MV-4-11 (cell line): Measurements from ENCODE around the gene PLEKHB1.
A peak's percentile ranks its signal among the peaks of the same experiment; 100 is the strongest.

ENCODE experiments used
- DNase-seq: peaks from one replicate; lab custom pipeline; 2025; lab: John Stamatoyannopoulos, UW

Gene PLEKHB1

GRCh38 chr11:73645972-73646631, at the start of gene PLEKHB1:
TSS of gene PLEKHB1 (plus strand) at chr11:73646581. CDS start at chr11:73646609, 28 bp downstream.
- no peak for DNase-seq

GRCh38 chr11:73597336-73597955, 48.9 kb upstream of the PLEKHB1 start:
- no peak for DNase-seq

GRCh38 chr11:73597956-73598718, 48.2 kb upstream of the PLEKHB1 start, which contains the start of gene FAM168A:
TSS of gene FAM168A (minus strand) at chr11:73598112. CDS start at chr11:73468474, 129,638 bp downstream.
- peak; percentile 95 for DNase-seq

- DNase-seq = no peak
These were observed 47.5 kb upstream of the PLEKHB1 start for GRCh38 chr11:73598719-73599379.

- DNase-seq = no peak
These were observed 33.7 kb upstream of the PLEKHB1 start for GRCh38 chr11:73612601-73613140.

GRCh38 chr11:73614591-73614990, 31.8 kb upstream of the PLEKHB1 start:
- no peak for DNase-seq

- peak; percentile 42 for DNase-seq
These were observed 23.3 kb upstream of the PLEKHB1 start for GRCh38 chr11:73622926-73623593.

GRCh38 chr11:73623686-73624085, 22.7 kb upstream of the PLEKHB1 start:
- DNase-seq = peak; percentile 88

GRCh38 chr11:73625696-73626318, 20.6 kb upstream of the PLEKHB1 start:
- peak; percentile 42 for DNase-seq

- DNase-seq = peak; percentile 25
These were observed 16.5 kb upstream of the PLEKHB1 start for GRCh38 chr11:73629907-73630306.

GRCh38 chr11:73632996-73633395, 13.4 kb upstream of the PLEKHB1 start:
- DNase-seq = no peak

- no peak for DNase-seq
These were observed 12.4 kb upstream of the PLEKHB1 start for GRCh38 chr11:73633999-73634398.

- DNase-seq = no peak
These were observed 10.7 kb upstream of the PLEKHB1 start for GRCh38 chr11:73635721-73636120.

GRCh38 chr11:73636249-73636648, 10.1 kb upstream of the PLEKHB1 start:
- no peak for DNase-seq

- no peak for DNase-seq
These were observed 9.4 kb upstream of the PLEKHB1 start for GRCh38 chr11:73637012-73637411.

- DNase-seq = no peak
These were observed 5.8 kb upstream of the PLEKHB1 start for GRCh38 chr11:73640592-73640991.

GRCh38 chr11:73641668-73642067, 4.7 kb upstream of the PLEKHB1 start:
- DNase-seq = no peak

GRCh38 chr11:73645121-73645969, 1.0 kb upstream of the PLEKHB1 start:
- peak; percentile 25 for DNase-seq

- DNase-seq = peak; percentile 41
These were observed 1.2 kb downstream of the PLEKHB1 start for GRCh38 chr11:73647459-73648100.

GRCh38 chr11:73648121-73648520, 1.7 kb downstream of the PLEKHB1 start:
- no peak for DNase-seq
